HG03432 (cell line): ENCODE measurements around the gene GPR161.
"Not testable (repeated sequence)": the region's sequence is repeated elsewhere in the genome, so short reads cannot be mapped to it uniquely, and the experiment has no call there.

Experiments used
- ATAC-seq: cut with Tn5 transposase; IDR thresholded peaks from one replicate; pipeline ENCODE4 v1.9.1; 2021; ENCODE audit warnings: mild to moderate bottlenecking, moderate library complexity; ENCODE audit not compliant: unreplicated experiment

Gene GPR161

GRCh38 chr1:168089326-168089978 is 47.3 kb downstream of the GPR161 start:
- no peak for ATAC-seq

GRCh38 chr1:168088511-168089325 is 48.0 kb downstream of the GPR161 start:
- no peak for ATAC-seq

- no peak for ATAC-seq
Observed at GRCh38 chr1:168087696-168088095, 49.0 kb downstream of the GPR161 start.

GRCh38 chr1:168086438-168086837 is 50.3 kb downstream of the GPR161 start:
- no peak for ATAC-seq

DNA sequence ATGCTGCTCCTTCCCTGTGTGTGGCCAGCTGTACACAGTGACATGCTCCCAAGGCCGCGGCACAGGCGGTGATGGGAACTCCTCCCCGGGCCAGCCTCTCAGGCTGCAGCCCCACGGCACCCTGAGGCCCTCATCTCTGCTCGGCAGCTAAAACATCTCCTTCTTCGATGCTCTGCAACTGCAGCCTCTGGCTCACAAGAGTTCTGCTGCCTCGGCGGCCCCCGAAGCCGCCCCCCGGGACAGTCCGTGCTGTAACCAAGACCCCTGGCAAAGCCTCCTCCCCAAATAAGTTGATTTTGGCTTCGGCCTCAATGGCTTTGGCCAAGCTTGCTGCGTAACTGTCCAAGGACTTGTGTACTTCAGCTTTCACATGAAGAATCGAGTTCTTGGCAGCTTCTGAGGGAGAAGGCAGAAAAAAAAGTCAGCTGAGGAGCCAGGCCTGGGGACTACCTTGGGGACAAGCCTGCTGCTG is 51.3 kb downstream of the GPR161 start:
- no peak for ATAC-seq

- ATAC-seq: peak; percentile 67
Observed at GRCh38 chr1:168084396-168085231, 52.1 kb downstream of the GPR161 start.

- no peak for ATAC-seq
Observed at GRCh38 chr1:168083456-168084325, 53.0 kb downstream of the GPR161 start.

DNA sequence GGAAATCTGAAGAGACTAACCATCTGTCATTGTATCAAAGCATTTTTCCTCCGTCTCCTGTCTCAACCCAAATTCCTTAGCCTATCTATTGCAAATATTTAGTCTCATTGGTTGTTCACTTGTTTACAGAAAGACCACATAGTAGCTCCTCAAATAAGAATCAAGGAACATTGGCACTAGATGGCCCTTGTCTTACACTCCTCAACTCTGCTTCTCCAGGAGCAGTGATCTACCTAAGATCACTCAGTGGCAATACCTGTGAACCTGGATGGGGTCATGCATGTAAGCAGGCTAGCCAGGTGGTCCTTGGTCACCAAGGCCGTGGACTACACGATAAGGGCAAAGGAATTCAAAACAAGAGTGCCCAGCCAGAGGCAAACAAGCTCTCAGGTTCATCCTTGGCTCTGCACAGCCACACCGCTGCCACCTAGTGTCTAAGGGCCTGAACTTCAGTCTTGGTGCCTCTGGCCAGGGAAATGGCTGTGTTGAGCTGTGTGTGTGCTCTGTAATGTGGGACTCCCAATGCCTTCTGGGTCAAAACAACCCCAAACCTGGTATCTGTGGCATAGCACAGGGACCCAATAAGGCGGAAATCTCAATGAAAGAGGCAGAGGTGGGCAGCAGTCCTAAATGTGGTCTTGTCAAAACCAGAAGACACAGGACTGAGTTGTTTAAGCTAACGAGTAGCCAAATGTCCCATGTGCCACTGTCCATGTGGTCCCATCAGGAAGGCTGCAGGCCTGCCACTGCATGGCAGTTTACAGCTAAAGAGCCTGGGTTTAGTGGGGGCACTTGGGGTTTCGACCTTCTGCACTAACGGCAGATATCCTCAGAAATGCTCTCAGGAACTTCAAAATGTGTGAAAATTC is 54.5 kb downstream of the GPR161 start:
- ATAC-seq: peak; percentile 85

DNA sequence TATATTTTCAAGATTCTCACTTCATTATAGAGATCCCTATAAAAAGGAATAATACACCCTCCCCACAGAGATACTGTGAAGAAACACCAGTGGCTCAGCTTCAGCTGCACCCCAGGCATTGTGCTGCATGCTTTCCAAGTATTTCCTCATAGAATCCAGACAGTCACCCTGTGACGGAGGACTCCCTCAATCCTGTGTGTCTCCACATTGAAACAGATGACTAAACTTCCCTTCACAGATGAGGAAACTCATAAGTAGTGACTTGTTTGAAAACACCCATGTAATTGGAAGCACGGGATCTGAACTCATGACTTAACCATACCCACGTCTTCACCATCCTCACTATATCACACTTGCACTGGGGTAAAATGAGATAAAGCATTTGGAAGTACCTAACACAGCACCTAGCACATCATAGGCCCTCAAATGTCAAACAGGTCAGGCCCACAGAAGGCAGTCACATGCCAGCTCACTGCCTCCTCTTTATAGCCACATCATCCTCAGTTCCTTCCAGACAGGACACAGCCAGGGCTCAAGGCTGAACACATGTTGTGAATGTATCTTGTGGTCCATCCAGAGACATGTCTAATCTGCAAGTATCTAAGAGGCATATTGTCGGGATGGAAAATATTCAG is 55.2 kb downstream of the GPR161 start:
- no peak for ATAC-seq

DNA sequence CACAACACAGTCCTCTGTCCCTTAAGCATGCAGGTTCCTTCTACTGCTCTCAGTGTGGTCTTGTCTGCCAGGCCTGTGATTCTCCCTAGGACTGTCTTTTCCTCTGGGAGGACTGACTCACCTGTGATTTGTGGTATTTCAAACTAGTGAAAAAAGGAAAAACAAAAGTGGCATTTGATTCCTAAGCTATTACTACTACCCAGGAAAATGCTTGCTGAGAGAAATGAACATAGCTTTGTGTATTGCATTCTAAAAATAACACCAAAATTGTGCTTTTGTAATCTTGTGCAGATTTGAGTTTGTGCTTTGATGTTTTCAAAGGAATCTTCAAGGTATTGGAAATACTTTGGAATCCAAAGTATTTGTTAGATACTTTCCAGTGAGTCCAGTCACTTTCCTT is 57.0 kb downstream of the GPR161 start:
- ATAC-seq: no peak

- no peak for ATAC-seq
Observed at GRCh38 chr1:168069384-168069783, 67.3 kb downstream of the GPR161 start.

- ATAC-seq: no peak
Observed at GRCh38 chr1:168065506-168065905, 71.2 kb downstream of the GPR161 start.

DNA sequence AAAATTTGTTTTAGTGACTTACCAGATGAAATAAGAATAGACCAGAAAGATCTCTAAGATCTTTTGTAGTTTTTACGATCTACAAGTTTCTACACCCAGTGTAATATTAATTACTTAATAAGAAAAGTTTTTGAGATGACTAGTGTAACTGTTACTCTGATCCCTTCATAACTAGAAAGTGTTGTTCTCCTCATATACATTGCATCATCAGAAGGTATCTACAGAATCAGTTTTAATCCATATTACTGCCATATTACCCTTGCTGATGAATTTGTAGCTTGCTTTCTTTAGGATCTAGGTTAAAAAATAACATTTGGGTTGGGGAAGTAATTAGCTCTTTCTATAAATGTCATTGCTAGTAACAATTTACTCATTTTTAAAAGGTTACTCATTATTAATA is 72.5 kb downstream of the GPR161 start:
- ATAC-seq: no peak

DNA sequence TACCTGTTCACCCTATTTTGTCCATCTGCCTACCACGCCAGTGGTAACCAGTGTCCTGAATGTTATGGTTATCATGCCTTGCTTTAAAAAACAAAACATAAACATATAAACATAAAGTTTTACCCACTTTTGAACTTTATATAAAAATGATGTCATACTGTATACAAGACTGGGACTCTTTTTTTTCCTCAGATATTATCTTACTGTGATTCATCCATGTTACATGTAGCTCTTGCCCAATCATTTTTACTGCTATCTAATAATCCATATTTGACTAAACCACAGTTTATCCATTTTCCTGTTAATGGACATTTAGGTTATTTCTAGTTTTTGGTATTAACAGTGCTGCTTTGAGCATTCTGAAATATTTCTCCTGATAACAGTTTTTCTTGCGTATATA is 78.8 kb downstream of the GPR161 start:
- no peak for ATAC-seq

DNA sequence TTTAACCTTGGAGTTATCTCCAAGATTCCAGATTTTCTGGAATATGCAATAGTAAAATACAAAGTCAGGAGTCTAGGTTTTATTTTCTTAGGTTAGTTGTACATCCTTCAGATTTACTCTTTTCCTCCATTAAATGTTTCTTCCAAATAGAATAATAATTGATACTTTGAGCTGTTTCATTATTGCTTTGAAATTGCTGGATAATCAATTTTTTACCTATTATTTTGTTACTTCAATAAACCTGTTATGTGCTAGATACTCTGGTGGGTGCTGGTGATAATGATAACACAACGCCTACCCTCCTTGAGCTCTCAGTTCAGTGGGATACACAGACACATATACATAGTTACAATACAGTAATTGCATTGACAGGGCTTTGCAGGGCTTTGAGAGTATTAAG is 79.4 kb downstream of the GPR161 start:
- no peak for ATAC-seq

- not testable (repeated sequence) for ATAC-seq
Observed at GRCh38 chr1:168056152-168056551, 80.6 kb downstream of the GPR161 start.

- no peak for ATAC-seq
Observed at GRCh38 chr1:168054117-168054516, 82.6 kb downstream of the GPR161 start.

DNA sequence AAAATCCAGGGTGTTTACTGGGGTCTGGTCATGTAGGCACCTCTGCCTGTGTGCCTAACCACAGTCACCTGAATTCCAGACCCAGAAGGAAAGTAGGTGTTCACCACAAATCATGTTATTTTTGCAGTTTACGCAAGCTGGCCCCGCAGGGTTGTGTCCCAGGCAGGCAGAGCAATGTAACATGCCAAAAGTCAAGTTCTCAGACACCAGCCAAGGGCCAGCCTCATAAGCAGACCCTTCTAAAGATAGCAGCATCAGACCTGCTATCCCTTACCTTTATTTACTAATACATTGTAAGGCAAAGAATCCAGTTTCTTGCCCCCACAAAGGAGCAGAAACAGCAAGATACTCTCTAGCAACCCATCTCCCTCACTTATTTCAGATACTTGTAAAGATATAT is 83.0 kb downstream of the GPR161 start:
- no peak for ATAC-seq

GRCh38 chr1:168050880-168051279 is 85.8 kb downstream of the GPR161 start:
- ATAC-seq: no peak
